GM12874 (cell line): Measurements from ENCODE around the gene RBM44.

ENCODE experiments used
- TF ChIP-seq, protein P1 (sequence below): IDR thresholded peaks from 2 replicates; pipeline ENCODE4 v1.5.1; 2011; ENCODE audit warnings: low read depth, mild to moderate bottlenecking, control low read depth, low read length, moderate library complexity; ENCODE audit not compliant: insufficient read depth

The RBM44 gene

GRCh38 chr2:237797253-237797652, 1.3 kb upstream of the RBM44 start:
- TF ChIP-seq, protein P1, sequence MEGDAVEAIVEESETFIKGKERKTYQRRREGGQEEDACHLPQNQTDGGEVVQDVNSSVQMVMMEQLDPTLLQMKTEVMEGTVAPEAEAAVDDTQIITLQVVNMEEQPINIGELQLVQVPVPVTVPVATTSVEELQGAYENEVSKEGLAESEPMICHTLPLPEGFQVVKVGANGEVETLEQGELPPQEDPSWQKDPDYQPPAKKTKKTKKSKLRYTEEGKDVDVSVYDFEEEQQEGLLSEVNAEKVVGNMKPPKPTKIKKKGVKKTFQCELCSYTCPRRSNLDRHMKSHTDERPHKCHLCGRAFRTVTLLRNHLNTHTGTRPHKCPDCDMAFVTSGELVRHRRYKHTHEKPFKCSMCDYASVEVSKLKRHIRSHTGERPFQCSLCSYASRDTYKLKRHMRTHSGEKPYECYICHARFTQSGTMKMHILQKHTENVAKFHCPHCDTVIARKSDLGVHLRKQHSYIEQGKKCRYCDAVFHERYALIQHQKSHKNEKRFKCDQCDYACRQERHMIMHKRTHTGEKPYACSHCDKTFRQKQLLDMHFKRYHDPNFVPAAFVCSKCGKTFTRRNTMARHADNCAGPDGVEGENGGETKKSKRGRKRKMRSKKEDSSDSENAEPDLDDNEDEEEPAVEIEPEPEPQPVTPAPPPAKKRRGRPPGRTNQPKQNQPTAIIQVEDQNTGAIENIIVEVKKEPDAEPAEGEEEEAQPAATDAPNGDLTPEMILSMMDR, result no peak

GRCh38 chr2:237799060-237799428, 465 bp downstream of the RBM44 start:
- TF ChIP-seq, protein P1, result no peak

- TF ChIP-seq, protein P1, result no peak
Observed at GRCh38 chr2:237801466-237801865, 2.9 kb downstream of the RBM44 start.

- TF ChIP-seq, protein P1, result no peak
Observed at GRCh38 chr2:237806334-237806733, 7.8 kb downstream of the RBM44 start.

- TF ChIP-seq, protein P1, result no peak
Observed at GRCh38 chr2:237815637-237816036, 17.1 kb downstream of the RBM44 start.

GRCh38 chr2:237816531-237816930, 18.0 kb downstream of the RBM44 start:
- TF ChIP-seq, protein P1, result no peak

DNA sequence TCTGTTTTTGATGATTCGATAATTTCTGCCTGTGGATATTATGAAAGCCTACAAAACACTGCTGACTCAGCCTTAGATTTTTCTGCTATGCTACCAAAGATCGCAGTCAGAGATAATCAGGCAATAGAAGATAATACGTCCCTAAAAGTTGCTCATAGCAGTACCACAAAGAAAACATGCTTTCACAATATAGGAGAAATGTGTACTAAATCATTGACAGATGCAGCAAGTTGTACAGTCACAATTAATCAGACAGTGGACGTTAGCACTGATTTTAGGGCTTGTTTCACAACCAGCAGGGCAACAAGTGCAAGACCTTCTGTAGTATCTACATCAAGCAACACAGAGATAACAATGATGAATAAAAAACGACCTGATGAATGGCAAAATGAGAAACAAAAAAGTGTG, 19.5 kb downstream of the RBM44 start:
- TF ChIP-seq, protein P1, result no peak

DNA sequence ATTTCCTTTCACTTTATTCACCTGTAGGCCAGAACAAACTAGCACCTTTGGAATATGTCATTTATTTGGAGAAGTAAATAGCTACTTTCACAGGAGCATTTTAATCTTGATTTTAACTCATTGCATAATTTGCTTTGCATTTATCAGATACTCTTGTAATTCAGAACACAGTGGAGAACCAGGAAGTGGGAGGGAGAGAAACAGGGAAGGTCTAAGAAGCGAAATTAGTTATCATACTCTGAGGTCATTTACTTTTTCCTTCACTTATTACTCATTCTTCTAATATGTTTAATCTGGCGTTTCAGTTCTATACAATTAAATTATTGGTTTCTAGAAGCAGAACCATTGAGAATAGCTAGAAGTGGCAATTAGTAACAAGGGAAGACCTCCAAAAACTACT, 20.7 kb downstream of the RBM44 start:
- TF ChIP-seq, protein P1, result no peak
